Measurements from ENCODE around the gene KDM4B.

GRCh38 chr19:5025027-5025426 lies 56.1 kb downstream of the KDM4B start:
- TF ChIP-seq, protein P1, sequence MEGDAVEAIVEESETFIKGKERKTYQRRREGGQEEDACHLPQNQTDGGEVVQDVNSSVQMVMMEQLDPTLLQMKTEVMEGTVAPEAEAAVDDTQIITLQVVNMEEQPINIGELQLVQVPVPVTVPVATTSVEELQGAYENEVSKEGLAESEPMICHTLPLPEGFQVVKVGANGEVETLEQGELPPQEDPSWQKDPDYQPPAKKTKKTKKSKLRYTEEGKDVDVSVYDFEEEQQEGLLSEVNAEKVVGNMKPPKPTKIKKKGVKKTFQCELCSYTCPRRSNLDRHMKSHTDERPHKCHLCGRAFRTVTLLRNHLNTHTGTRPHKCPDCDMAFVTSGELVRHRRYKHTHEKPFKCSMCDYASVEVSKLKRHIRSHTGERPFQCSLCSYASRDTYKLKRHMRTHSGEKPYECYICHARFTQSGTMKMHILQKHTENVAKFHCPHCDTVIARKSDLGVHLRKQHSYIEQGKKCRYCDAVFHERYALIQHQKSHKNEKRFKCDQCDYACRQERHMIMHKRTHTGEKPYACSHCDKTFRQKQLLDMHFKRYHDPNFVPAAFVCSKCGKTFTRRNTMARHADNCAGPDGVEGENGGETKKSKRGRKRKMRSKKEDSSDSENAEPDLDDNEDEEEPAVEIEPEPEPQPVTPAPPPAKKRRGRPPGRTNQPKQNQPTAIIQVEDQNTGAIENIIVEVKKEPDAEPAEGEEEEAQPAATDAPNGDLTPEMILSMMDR (IDR thresholded peaks at IDR 0.05): no peak
- TF ChIP-seq POLR2A (IDR thresholded peaks at IDR 0.05): no peak

Measured in Peyer's patch (tissue), 4 donors.